CD4-positive, alpha-beta T cell treated with Interleukin-4 for 4 hours (primary cell): Measurements from ENCODE around the gene MAP3K6.
"Not testable (repeated sequence)": the region's sequence is repeated elsewhere in the genome, so short reads cannot be mapped to it uniquely, and the experiment has no call there.

Source experiments
- DNase-seq: peaks from one replicate; pipeline ENCODE4 v3.0.0-alpha.2; 2020

The MAP3K6 gene

GRCh38 chr1:27394925-27395324, 28.2 kb upstream of the MAP3K6 start:
- no peak for DNase-seq

GRCh38 chr1:27394282-27394658, 27.5 kb upstream of the MAP3K6 start:
- DNase-seq: no peak

- no peak for DNase-seq
Measured at GRCh38 chr1:27393641-27394281, 27.0 kb upstream of the MAP3K6 start.

- DNase-seq: no peak
Measured at GRCh38 chr1:27392778-27393635, 26.2 kb upstream of the MAP3K6 start.

DNA sequence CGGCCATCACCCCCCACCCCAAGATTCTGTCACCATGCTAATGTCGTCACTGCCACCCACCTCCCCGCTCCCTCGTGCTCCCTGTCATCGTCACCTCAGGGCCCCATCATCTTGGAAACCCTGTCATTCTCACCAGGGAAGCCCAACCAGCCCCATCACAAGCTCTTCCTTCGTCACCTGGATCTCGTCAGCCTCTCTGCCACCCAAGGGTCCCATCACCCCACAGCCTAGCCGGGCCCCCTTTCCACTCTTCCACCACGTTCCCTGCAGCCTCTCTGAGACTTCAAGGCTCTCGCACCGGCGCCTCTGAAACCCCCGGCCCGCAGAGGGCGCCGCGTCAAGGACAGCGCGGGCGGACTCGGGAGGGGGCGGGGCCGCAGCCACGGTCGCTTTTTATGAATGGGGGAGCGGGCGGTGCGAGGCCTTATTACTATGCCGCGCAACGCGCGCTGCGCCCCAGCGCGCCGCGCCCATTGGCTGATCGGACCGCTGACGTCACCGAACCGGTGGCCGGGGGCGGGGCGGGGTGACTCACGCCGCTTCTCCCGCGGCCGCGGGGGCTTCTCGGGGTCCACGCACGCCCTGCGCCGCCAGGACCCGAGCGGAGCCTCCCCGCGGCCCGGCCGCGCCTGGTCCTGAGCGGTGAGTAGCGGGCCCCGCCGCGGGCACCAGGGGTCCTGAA, 25.5 kb upstream of the MAP3K6 start, which contains the start of gene GPR3:
TSS of gene GPR3 (plus strand) at position 527 of the 682 bp plus-strand sequence. CDS start 1,177 bp downstream, outside the sequence.
- DNase-seq: peak; percentile 92

GRCh38 chr1:27391511-27392095, 24.8 kb upstream of the MAP3K6 start:
- DNase-seq: peak; percentile 15

- DNase-seq: peak; percentile 74
Measured at GRCh38 chr1:27388337-27389005, 21.7 kb upstream of the MAP3K6 start.

GRCh38 chr1:27384797-27385196, 18.0 kb upstream of the MAP3K6 start:
- not testable (repeated sequence) for DNase-seq

GRCh38 chr1:27383661-27384060, 16.9 kb upstream of the MAP3K6 start:
- no peak for DNase-seq

DNA sequence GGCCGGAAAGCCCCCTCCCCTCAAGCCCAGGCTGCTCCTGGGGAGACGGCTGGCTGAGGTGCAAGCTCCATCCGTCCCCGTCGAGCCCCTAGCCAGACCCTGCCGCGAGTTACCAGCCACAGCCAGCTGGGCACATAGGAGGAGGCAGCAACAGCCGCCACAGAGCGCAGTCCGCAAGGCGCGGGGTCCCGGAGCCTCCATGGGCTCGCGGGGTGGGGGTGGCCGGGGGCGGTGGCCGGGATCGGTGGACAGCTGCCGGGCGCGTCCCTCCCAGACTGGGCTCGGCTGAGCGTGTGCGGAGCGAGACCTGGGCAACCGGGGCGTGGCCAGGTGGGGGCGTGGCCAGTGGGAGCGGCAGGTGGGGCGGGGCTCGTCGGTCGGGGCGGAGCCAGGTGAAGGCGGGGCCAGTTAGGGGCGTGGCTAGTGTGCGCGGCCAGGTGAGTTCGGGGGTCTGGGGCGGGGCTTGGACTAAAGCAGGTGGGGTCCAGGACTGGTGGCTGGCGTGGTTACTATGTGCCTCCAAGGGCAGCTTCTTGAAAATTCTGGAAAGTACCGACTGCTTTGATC, 16.4 kb upstream of the MAP3K6 start, which contains the start of gene CD164L2:
TSS of gene CD164L2 (minus strand) at position 295 of the 567 bp plus-strand sequence. CDS start at position 201, 94 bp downstream.
- DNase-seq: no peak

DNA sequence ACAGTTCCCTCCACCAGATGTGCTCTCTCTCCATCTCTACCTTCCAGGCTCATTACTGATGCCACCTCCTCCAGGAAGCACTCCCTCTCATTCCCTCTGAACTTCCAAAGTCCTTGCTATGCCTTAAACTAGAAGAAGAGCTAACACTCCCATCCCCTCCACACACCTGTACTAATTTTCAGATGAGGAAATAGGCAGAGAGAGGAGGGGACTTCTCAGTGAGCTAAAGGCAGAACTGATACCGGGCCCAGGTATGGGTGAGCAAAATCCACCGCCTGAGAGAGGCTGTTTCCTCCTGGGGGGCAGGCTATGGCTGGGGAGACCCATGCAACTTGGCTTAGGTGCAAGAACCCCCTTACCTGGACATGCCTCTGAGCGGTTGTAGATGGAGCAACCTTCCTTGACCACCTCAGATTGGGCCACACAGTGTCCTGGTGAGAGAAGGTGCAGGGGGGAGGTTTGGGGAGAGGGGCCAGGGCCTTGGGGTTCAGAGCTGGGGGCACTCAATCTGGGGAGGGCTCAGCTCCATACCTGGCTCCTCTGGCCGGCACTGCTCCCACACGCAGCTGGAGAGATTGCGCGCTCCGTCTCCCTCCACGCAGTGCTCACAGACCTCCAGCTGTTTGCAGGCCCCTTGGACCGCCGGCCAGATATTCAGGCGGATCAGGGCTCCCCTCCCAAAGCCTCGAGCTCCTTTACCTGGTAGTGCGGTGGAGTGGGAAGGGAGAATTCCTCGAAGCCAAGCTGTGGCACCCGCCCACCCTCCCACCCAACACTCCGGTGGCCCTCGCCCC, 15.4 kb upstream of the MAP3K6 start:
- no peak for DNase-seq

- DNase-seq: no peak
Measured at GRCh38 chr1:27380766-27381733, 14.3 kb upstream of the MAP3K6 start.

- no peak for DNase-seq
Measured at GRCh38 chr1:27380224-27380623, 13.5 kb upstream of the MAP3K6 start.

GRCh38 chr1:27379564-27380122, 12.9 kb upstream of the MAP3K6 start:
- no peak for DNase-seq

- no peak for DNase-seq
Measured at GRCh38 chr1:27377760-27378495, 11.2 kb upstream of the MAP3K6 start.

DNA sequence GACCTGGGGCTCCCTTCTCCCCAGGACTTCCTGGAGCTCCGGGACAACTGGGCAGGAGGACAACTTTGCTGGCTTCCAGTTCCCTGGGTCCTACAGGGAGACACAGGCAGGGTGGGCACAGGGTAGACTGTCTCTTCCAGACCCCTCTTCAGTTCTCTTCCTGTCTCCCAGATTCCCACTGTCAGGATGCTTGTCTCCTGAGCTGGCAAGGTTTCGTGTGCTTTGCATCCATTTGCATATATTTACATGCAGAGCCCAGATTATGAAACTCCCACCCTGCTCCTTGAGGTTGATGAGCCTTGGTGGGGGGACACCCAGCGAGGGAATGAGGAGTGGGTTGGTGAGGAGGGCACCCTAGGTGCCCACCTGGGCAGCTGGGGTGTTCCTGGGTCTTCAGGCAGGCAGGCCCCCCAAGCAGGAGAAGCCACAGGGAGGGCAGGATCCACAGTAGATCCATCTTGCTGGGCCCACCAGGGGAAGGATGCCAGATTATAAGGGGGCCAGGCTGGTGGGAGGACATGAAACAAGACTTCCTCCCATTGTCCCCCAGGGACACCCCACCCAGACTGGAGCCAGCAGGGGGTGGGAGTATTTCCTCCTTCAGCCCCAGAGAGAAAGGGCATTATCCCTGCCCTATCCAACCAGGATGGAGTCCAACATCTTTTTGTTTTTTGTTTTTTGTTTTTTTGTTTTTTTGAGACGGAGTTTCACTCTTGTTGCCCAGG, 7.8 kb upstream of the MAP3K6 start, which contains the start of gene FCN3:
TSS of gene FCN3 (minus strand) at position 463 of the 725 bp plus-strand sequence. CDS start at position 457, 6 bp downstream.
- no peak for DNase-seq

DNA sequence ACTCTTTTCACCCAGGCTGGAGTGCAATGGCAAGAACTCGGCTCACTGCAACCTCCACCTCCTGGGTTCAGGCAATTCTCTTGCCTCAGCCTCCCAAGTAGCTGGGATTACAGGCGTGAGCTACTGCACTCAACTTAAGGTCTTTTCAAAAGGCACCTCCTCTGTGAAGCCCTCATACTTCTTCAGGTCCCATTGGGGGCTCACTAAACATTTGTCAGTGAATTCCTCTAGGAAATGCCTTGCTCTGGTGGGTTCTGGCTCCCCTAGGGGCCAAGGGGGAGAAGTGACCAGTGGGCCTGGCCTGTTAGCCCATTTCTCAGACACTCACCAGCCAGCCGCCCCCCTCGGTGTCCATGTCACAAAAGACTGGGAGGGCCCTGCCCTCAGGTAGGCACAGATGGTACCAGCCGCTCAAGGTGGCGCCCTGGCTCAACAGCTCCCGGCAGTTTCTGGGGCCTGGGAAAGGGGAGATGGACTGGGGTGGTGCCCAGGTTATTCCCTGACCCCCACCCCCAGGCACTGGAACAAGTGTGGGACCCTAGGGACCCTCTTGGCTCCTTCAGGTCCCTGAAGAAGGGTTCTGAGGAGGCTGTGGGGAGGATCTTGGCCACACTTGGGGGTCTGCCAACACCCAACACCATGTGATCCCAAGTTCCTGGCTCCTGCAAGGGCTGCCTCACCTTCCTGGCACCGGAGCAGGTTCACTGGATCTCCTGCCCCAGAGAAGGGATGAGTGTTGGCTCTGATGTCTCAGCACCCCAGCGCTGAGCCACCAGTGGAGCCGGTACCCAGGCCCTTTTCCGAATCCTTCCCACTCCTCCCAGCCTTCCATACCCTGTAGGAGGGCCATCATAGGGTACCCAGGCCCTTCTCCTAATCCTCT, 6.3 kb upstream of the MAP3K6 start:
- DNase-seq: no peak
